ENCODE data around the gene FAM174A.

The FAM174A gene

GRCh38 chr5:100539519-100539918 is 4.3 kb downstream of the FAM174A start:
- Histone ChIP-seq H3K9ac (ENCODE audit: low read depth, low read length) (no peak overlapping the region), H3K27me3 (ENCODE audit: control insufficient read depth, insufficient read depth, low read length) (no peaks in the 10 kb centered on the region), H3K9me3 (ENCODE audit: control insufficient read depth, insufficient read depth, low read length) (no peaks in the 10 kb centered on the region), H3K4me3 (ENCODE audit: low read depth, low read length) (no peak overlapping the region), H3K36me3 (ENCODE audit: control insufficient read depth, insufficient read depth, low read length) (no peaks in the 10 kb centered on the region), H3K4me1 (ENCODE audit: control insufficient read depth, insufficient read depth, low read length) (no peaks in the 10 kb centered on the region)

- H3K4me1 ChIP-seq (ENCODE audit: control insufficient read depth, insufficient read depth, low read length) = no peaks in the 10 kb centered on the region
- H3K9me3 ChIP-seq (ENCODE audit: control insufficient read depth, insufficient read depth, low read length) = no peaks in the 10 kb centered on the region
- no peak overlapping the region for H3K9ac ChIP-seq (ENCODE audit: low read depth, low read length)
- no peaks in the 10 kb centered on the region for H3K36me3 ChIP-seq (ENCODE audit: control insufficient read depth, insufficient read depth, low read length)
- no peak overlapping the region for H3K4me3 ChIP-seq (ENCODE audit: low read depth, low read length)
- no peaks in the 10 kb centered on the region for H3K27me3 ChIP-seq (ENCODE audit: control insufficient read depth, insufficient read depth, low read length)
These were observed 6.9 kb downstream of the FAM174A start for GRCh38 chr5:100542086-100542485.

- Histone ChIP-seq H3K9me3 (ENCODE audit: control insufficient read depth, insufficient read depth, low read length) (no peaks in the 10 kb centered on the region), H3K4me3 (ENCODE audit: low read depth, low read length) (no peak overlapping the region), H3K27me3 (ENCODE audit: control insufficient read depth, insufficient read depth, low read length) (no peaks in the 10 kb centered on the region), H3K9ac (ENCODE audit: low read depth, low read length) (no peak overlapping the region), H3K4me1 (ENCODE audit: control insufficient read depth, insufficient read depth, low read length) (no peaks in the 10 kb centered on the region), H3K36me3 (ENCODE audit: control insufficient read depth, insufficient read depth, low read length) (no peaks in the 10 kb centered on the region)
These were observed 10.8 kb downstream of the FAM174A start for GRCh38 chr5:100546001-100546400.

- no peaks in the 10 kb centered on the region for H3K27me3 ChIP-seq (ENCODE audit: control insufficient read depth, insufficient read depth, low read length)
- no peak overlapping the region for H3K4me3 ChIP-seq (ENCODE audit: low read depth, low read length)
- no peak overlapping the region for H3K9ac ChIP-seq (ENCODE audit: low read depth, low read length)
- H3K4me1 ChIP-seq (ENCODE audit: control insufficient read depth, insufficient read depth, low read length) = no peaks in the 10 kb centered on the region
- H3K9me3 ChIP-seq (ENCODE audit: control insufficient read depth, insufficient read depth, low read length) = no peaks in the 10 kb centered on the region
- H3K36me3 ChIP-seq (ENCODE audit: control insufficient read depth, insufficient read depth, low read length) = no peaks in the 10 kb centered on the region
These were observed 15.4 kb downstream of the FAM174A start for GRCh38 chr5:100550531-100551051.

- Histone ChIP-seq H3K4me1 (ENCODE audit: control insufficient read depth, insufficient read depth, low read length) (no peaks in the 10 kb centered on the region), H3K27me3 (ENCODE audit: control insufficient read depth, insufficient read depth, low read length) (no peaks in the 10 kb centered on the region), H3K4me3 (ENCODE audit: low read depth, low read length) (no peak overlapping the region), H3K9ac (ENCODE audit: low read depth, low read length) (no peak overlapping the region), H3K36me3 (ENCODE audit: control insufficient read depth, insufficient read depth, low read length) (no peaks in the 10 kb centered on the region), H3K9me3 (ENCODE audit: control insufficient read depth, insufficient read depth, low read length) (no peaks in the 10 kb centered on the region)
These were observed 16.0 kb downstream of the FAM174A start for GRCh38 chr5:100551183-100551582.

- no peaks in the 10 kb centered on the region for H3K27me3 ChIP-seq (ENCODE audit: control insufficient read depth, insufficient read depth, low read length)
- no peaks in the 10 kb centered on the region for H3K4me1 ChIP-seq (ENCODE audit: control insufficient read depth, insufficient read depth, low read length)
- H3K9ac ChIP-seq (ENCODE audit: low read depth, low read length) = no peak overlapping the region
- no peaks in the 10 kb centered on the region for H3K36me3 ChIP-seq (ENCODE audit: control insufficient read depth, insufficient read depth, low read length)
- no peaks in the 10 kb centered on the region for H3K9me3 ChIP-seq (ENCODE audit: control insufficient read depth, insufficient read depth, low read length)
- no peak overlapping the region for H3K4me3 ChIP-seq (ENCODE audit: low read depth, low read length)
These were observed 18.0 kb downstream of the FAM174A start for GRCh38 chr5:100553209-100553608.

GRCh38 chr5:100560860-100561259 is 25.7 kb downstream of the FAM174A start:
- Histone ChIP-seq H3K36me3 (ENCODE audit: control insufficient read depth, insufficient read depth, low read length) (no peaks in the 10 kb centered on the region), H3K9ac (ENCODE audit: low read depth, low read length) (no peak overlapping the region), H3K9me3 (ENCODE audit: control insufficient read depth, insufficient read depth, low read length) (no peaks in the 10 kb centered on the region), H3K27me3 (ENCODE audit: control insufficient read depth, insufficient read depth, low read length) (no peaks in the 10 kb centered on the region), H3K4me1 (ENCODE audit: control insufficient read depth, insufficient read depth, low read length) (no peaks in the 10 kb centered on the region), H3K4me3 (ENCODE audit: low read depth, low read length) (no peak overlapping the region)

GRCh38 chr5:100562821-100563220 is 27.6 kb downstream of the FAM174A start:
- Histone ChIP-seq H3K27me3 (ENCODE audit: control insufficient read depth, insufficient read depth, low read length) (no peaks in the 10 kb centered on the region), H3K9me3 (ENCODE audit: control insufficient read depth, insufficient read depth, low read length) (no peaks in the 10 kb centered on the region), H3K36me3 (ENCODE audit: control insufficient read depth, insufficient read depth, low read length) (no peaks in the 10 kb centered on the region), H3K4me1 (ENCODE audit: control insufficient read depth, insufficient read depth, low read length) (no peaks in the 10 kb centered on the region), H3K9ac (ENCODE audit: low read depth, low read length) (no peak overlapping the region), H3K4me3 (ENCODE audit: low read depth, low read length) (no peak overlapping the region)

- Histone ChIP-seq H3K9ac (ENCODE audit: low read depth, low read length) (no peak overlapping the region), H3K4me3 (ENCODE audit: low read depth, low read length) (no peak overlapping the region), H3K4me1 (ENCODE audit: control insufficient read depth, insufficient read depth, low read length) (no peaks in the 10 kb centered on the region), H3K36me3 (ENCODE audit: control insufficient read depth, insufficient read depth, low read length) (no peaks in the 10 kb centered on the region), H3K27me3 (ENCODE audit: control insufficient read depth, insufficient read depth, low read length) (no peaks in the 10 kb centered on the region), H3K9me3 (ENCODE audit: control insufficient read depth, insufficient read depth, low read length) (no peaks in the 10 kb centered on the region)
These were observed 31.4 kb downstream of the FAM174A start for GRCh38 chr5:100566382-100567141.

GRCh38 chr5:100574716-100575115 is 39.5 kb downstream of the FAM174A start:
- Histone ChIP-seq H3K4me1 (ENCODE audit: control insufficient read depth, insufficient read depth, low read length) (no peaks in the 10 kb centered on the region), H3K9me3 (ENCODE audit: control insufficient read depth, insufficient read depth, low read length) (no peaks in the 10 kb centered on the region), H3K36me3 (ENCODE audit: control insufficient read depth, insufficient read depth, low read length) (no peaks in the 10 kb centered on the region), H3K4me3 (ENCODE audit: low read depth, low read length) (no peak overlapping the region), H3K27me3 (ENCODE audit: control insufficient read depth, insufficient read depth, low read length) (no peaks in the 10 kb centered on the region), H3K9ac (ENCODE audit: low read depth, low read length) (no peak overlapping the region)

GRCh38 chr5:100575815-100576214 is 40.6 kb downstream of the FAM174A start:
- Histone ChIP-seq H3K27me3 (ENCODE audit: control insufficient read depth, insufficient read depth, low read length) (no peaks in the 10 kb centered on the region), H3K9ac (ENCODE audit: low read depth, low read length) (no peak overlapping the region), H3K4me3 (ENCODE audit: low read depth, low read length) (no peak overlapping the region), H3K9me3 (ENCODE audit: control insufficient read depth, insufficient read depth, low read length) (no peaks in the 10 kb centered on the region), H3K4me1 (ENCODE audit: control insufficient read depth, insufficient read depth, low read length) (no peaks in the 10 kb centered on the region), H3K36me3 (ENCODE audit: control insufficient read depth, insufficient read depth, low read length) (no peaks in the 10 kb centered on the region)

- Histone ChIP-seq H3K9me3 (ENCODE audit: control insufficient read depth, insufficient read depth, low read length) (no peaks in the 10 kb centered on the region), H3K4me1 (ENCODE audit: control insufficient read depth, insufficient read depth, low read length) (no peaks in the 10 kb centered on the region), H3K4me3 (ENCODE audit: low read depth, low read length) (no peak overlapping the region), H3K27me3 (ENCODE audit: control insufficient read depth, insufficient read depth, low read length) (no peaks in the 10 kb centered on the region), H3K9ac (ENCODE audit: low read depth, low read length) (no peak overlapping the region), H3K36me3 (ENCODE audit: control insufficient read depth, insufficient read depth, low read length) (no peaks in the 10 kb centered on the region)
These were observed 41.1 kb downstream of the FAM174A start for GRCh38 chr5:100576217-100576751.
